Kidney (tissue), 14 donors: ENCODE results near the gene RXRG. TPM values are rescaled to one million over a fixed set of nuclear protein-coding genes. Genes with fewer than 3 reads are reported as not detected.

ENCODE experiments used
- DNase-seq, 5 donors: peaks; one replicate each; pipeline ENCODE4 v3.0.0-alpha.2; 2013 to 2020
- FAIRE-seq: peaks from 2 replicates; lab custom pipeline; 2012; peaks lifted over from hg19 to GRCh38; lab: Jason Lieb, UNC
- H3K27ac ChIP-seq, 2 donors: one replicate each; pipeline ENCODE4 v1.7.0; 2013; ENCODE audit warnings: low read depth in 2 of 2, low read length in 2 of 2, inconsistent platforms in 1 of 2
- H3K27me3 ChIP-seq: one replicate; pipeline ENCODE4 v1.7.1; 2013; ENCODE audit warnings: low read length, inconsistent platforms; ENCODE audit not compliant: control insufficient read depth, insufficient read depth
- H3K36me3 ChIP-seq, 3 donors: one replicate each; pipeline versions ENCODE4 v1.7.0 to v1.7.1; 2013; ENCODE audit warnings: low read length in 3 of 3, control low read depth in 1 of 3, inconsistent platforms in 1 of 3; ENCODE audit not compliant: insufficient read depth in 3 of 3, control insufficient read depth in 2 of 3
- H3K4me1 ChIP-seq, 3 donors: one replicate each; pipeline versions ENCODE4 v1.7.0 to v1.7.1; 2013; ENCODE audit warnings: low read length in 3 of 3, inconsistent platforms in 1 of 3, low read depth in 1 of 3; ENCODE audit not compliant: control insufficient read depth in 2 of 3, insufficient read depth in 2 of 3
- H3K4me3 ChIP-seq, 3 donors: one replicate each; pipeline versions ENCODE4 v1.7.0 to v1.8.1; 2013; ENCODE audit warnings: low read length in 3 of 3, control low read depth in 1 of 3, inconsistent platforms in 1 of 3
- H3K9ac ChIP-seq, 3 donors: one replicate each; pipeline versions ENCODE4 v1.7.0 to v1.7.1; 2013; ENCODE audit warnings: low read length in 3 of 3, control low read depth in 1 of 3, inconsistent platforms in 1 of 3
- H3K9me3 ChIP-seq, 3 donors: one replicate each; pipeline versions ENCODE4 v1.7.0 to v1.7.1; 2013; ENCODE audit warnings: low read length in 3 of 3, control low read depth in 1 of 3, inconsistent platforms in 1 of 3; ENCODE audit not compliant: control insufficient read depth in 2 of 3, insufficient read depth in 1 of 3
- CTCF ChIP-seq: IDR thresholded peaks from 3 replicates; pipeline ENCODE4 v1.5.1; 2012; ENCODE audit warnings: mild to moderate bottlenecking, moderate library complexity, borderline replicate concordance; ENCODE audit not compliant: insufficient read depth; ENCODE audit errors: extremely low read depth
- intact Hi-C: fragments of 100-400 bp; cut with DNase I; formaldehyde crosslinking; loops from one replicate; pipeline ENCODE4 v1.11.1; 2022
- polyA plus RNA-seq: library from polyadenylated mRNA; stranded (reverse); fragments of 350-450 nt; fragmentation: Illumina TruSeq; extraction: RNeasy Lipid Tissue Mini Kit (QIAGEN cat#74804); gene quantifications from one replicate; pipeline ENCODE4 v1.2.3, GENCODE V29; 2014; ENCODE audit warnings: low read depth, low replicate concordance; ENCODE audit not compliant: insufficient read depth
- total RNA-seq: library from RNA; stranded (reverse); fragmentation: NEBNext Ultra II Directional; extraction: Animal tissue kit (Norgen Biotek cat#: 25700); gene quantifications from one replicate; pipeline ENCODE4 v1.2.1, GENCODE V29; 2021
- donor health status: control.
- donor health status: control.
- donor health status: control.
- donor health status: control.
- donor health status: control.
- donor health status: DM: yes; HTN: yes; CAD: no.
- donor health status: Normal renal cell carcinoma (clear cell type).

RXRG gene
- total and polyA plus RNA-seq, 2 donors from 2014 or later, result 0.39 to 0.44 TPM

DNA sequence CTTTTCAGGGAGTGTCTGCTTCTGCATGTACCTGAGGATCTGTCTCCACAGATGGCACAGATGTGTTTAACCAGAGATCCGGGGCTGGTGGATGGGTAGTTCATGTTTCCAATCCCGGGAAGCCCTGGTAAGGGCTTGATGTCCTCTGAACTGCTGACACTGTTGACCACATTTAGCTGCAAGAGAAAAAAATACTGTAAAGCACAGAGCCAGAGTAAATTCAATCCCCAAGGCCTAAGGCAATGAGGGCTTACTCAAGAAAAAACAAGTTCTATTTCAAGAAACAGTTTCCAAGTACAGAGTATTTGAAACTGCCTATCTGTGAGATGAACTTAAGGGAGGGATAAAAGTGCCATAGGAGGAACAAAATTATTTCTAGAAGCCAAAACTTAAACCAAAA, 25.1 kb downstream of the RXRG start:
- no peak for FAIRE-seq
- Histone ChIP-seq H3K4me3 (no peak overlapping the region), H3K36me3 (no peaks in the 10 kb centered on the region), H3K27me3 (no peaks in the 10 kb centered on the region), H3K9ac (no peak overlapping the region), H3K4me1 (peaks cover 0 to 4% (median 0%) of the 10 kb centered on the region in 3 donors), H3K9me3 (no peaks in the 10 kb centered on the region), H3K27ac (no peak overlapping the region)
- no peak for DNase-seq
- TF ChIP-seq CTCF, result no peak
- intact Hi-C loops, result no loop called here

DNA sequence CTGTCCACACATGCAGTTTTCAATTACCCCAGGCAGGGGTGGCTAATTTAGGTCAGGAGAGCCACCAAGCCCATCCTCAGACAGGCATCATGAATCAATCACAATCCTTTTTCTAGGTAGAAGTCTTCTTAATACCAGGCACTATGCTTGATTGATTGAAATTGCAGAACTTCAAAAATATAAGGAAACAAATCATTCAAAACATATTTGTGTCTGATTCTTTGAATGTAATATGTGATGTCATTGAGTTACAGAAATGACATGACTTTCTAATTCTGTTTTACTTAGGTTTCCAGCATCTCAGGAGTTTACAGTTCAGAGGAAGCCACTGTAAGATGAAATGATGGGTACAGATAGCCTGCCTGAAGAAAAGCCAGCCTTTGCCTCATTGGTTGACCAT, 26.7 kb downstream of the RXRG start:
- Histone ChIP-seq H3K27ac (no peak overlapping the region), H3K4me3 (no peak overlapping the region), H3K36me3 (no peaks in the 10 kb centered on the region), H3K4me1 (no peaks in the 10 kb centered on the region), H3K9me3 (no peaks in the 10 kb centered on the region), H3K27me3 (no peaks in the 10 kb centered on the region), H3K9ac (no peak overlapping the region)
- no peak for TF ChIP-seq CTCF
- intact Hi-C loops, result no loop called here
- FAIRE-seq (no peak), DNase-seq (no peak)

GRCh38 chr1:165416876-165417275, 28.1 kb downstream of the RXRG start:
- Histone ChIP-seq H3K4me3 (no peak overlapping the region), H3K9me3 (no peaks in the 10 kb centered on the region), H3K9ac (no peak overlapping the region), H3K36me3 (no peaks in the 10 kb centered on the region), H3K4me1 (no peaks in the 10 kb centered on the region), H3K27ac (no peak overlapping the region), H3K27me3 (no peaks in the 10 kb centered on the region)
- DNase-seq (no peak), FAIRE-seq (no peak)
- intact Hi-C loops, result no loop called here
- no peak for TF ChIP-seq CTCF

- no peaks in the 10 kb centered on the region for H3K9me3 ChIP-seq
- FAIRE-seq, result no peak
- H3K4me3 ChIP-seq, result no peak overlapping the region
- no peak overlapping the region for H3K9ac ChIP-seq
- TF ChIP-seq CTCF, result no peak
- H3K36me3 ChIP-seq, result no peaks in the 10 kb centered on the region
- H3K4me1 ChIP-seq, result no peaks in the 10 kb centered on the region
- no peak overlapping the region for H3K27ac ChIP-seq
- intact Hi-C loops, result no loop called here
- DNase-seq, result no peak
- no peaks in the 10 kb centered on the region for H3K27me3 ChIP-seq
These were observed 29.9 kb downstream of the RXRG start for GRCh38 chr1:165415068-165415467.
